Immature natural killer cell (primary cell): ENCODE data around the gene ITGA11. TPM values are rescaled to one million over a fixed set of nuclear protein-coding genes. Genes with fewer than 3 reads are reported as not detected.
A peak's percentile ranks its signal among the peaks of the same experiment; 100 is the strongest.

ENCODE experiments used
- DNase-seq, 3 donors: peaks; one replicate each; pipeline ENCODE4 v3.0.0; 2022; ENCODE audit warnings: mixed read lengths in 1 of 3
- H3K27ac Mint-ChIP-seq, 6 donors: one replicate each; pipeline ENCODE4 v1.8.0; 2020; ENCODE audit warnings: mixed read lengths in 6 of 6, mild to moderate bottlenecking in 5 of 6, inconsistent platforms in 4 of 6, moderate library complexity in 3 of 6
- H3K27me3 Mint-ChIP-seq, 3 donors: one replicate each; pipeline ENCODE4 v1.8.0; 2020 to 2021; ENCODE audit warnings: low read depth in 3 of 3, mild to moderate bottlenecking in 3 of 3, mixed read lengths in 3 of 3, moderate library complexity in 3 of 3, inconsistent platforms in 1 of 3
- H3K36me3 Mint-ChIP-seq, 3 donors: one replicate each; pipeline ENCODE4 v1.8.0; 2020; ENCODE audit warnings: mixed read lengths in 3 of 3, inconsistent platforms in 2 of 3, mild to moderate bottlenecking in 2 of 3
- H3K4me1 Mint-ChIP-seq, 2 donors: one replicate each; pipeline ENCODE4 v1.8.0; 2020; ENCODE audit warnings: inconsistent platforms in 2 of 2, mild to moderate bottlenecking in 2 of 2, mixed read lengths in 2 of 2, moderate library complexity in 1 of 2
- H3K4me3 Mint-ChIP-seq, 5 donors: one replicate each; pipeline ENCODE4 v1.8.0; 2020; ENCODE audit warnings: mild to moderate bottlenecking in 5 of 5, mixed read lengths in 5 of 5, inconsistent platforms in 3 of 5, moderate library complexity in 3 of 5
- H3K9me3 Mint-ChIP-seq, 6 donors: one replicate each; pipeline ENCODE4 v1.8.0; 2020; ENCODE audit warnings: mild to moderate bottlenecking in 6 of 6, mixed read lengths in 6 of 6, inconsistent platforms in 4 of 6, moderate library complexity in 3 of 6
- polyA plus RNA-seq, 3 donors: library from polyadenylated mRNA; unstranded; fragments of 300-500 nt; fragmentation: Illumina TruSeq; gene quantifications; one replicate each; pipeline ENCODE4 v1.2.3, GENCODE V29; 2021

Gene ITGA11
- polyA plus RNA-seq, 3 donors from 2014 or later: not detected

DNA sequence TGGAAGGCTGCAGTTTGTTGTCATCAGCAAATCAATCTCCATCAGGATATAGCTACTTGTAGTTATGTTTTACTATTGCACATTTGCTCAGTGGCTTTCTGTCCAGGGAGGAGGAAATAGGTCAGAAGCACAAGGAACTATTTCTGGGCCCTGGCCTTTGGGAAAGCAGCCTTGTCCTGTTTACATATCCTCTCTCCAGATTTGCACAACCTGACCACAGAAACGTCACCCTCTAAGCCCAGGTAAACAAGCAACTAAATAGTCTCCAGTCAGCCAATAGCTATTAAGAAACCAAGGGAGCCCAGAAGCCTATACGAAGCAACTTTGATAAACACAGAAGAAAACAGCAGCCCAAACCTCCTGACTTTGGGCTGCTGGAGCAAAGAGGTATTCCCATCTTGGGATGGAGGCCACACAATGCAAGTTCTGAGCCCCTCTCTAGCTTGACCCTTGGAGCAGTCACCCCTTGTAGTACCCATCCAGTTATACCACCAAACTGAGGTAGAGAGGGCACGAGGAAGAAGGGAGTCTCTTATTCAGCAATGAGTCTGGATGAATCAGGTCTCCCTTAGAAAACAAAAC lies 156.7 kb downstream of the ITGA11 start:
- no peaks in the 10 kb centered on the region for H3K9me3 Mint-ChIP-seq
- H3K4me1 Mint-ChIP-seq: peaks cover 33 to 37% of the 10 kb centered on the region in 2 donors
- DNase-seq: no peak
- peak overlapping the region in 1 of 6 donors; percentile 3 for H3K27ac Mint-ChIP-seq
- peak overlapping the region in 2 of 5 donors; percentile 5 to 76 for H3K4me3 Mint-ChIP-seq
- H3K27me3 Mint-ChIP-seq: peaks cover 6 to 15% (median 14%) of the 10 kb centered on the region in 3 donors
- H3K36me3 Mint-ChIP-seq: no peaks in the 10 kb centered on the region

GRCh38 chr15:68274201-68274848 lies 157.6 kb downstream of the ITGA11 start:
- Mint-ChIP-seq H3K27ac (no peak overlapping the region), H3K4me3 (no peak overlapping the region), H3K9me3 (no peaks in the 10 kb centered on the region), H3K27me3 (peaks cover 6 to 14% (median 14%) of the 10 kb centered on the region in 3 donors), H3K36me3 (no peaks in the 10 kb centered on the region), H3K4me1 (peaks cover 24 to 28% of the 10 kb centered on the region in 2 donors)
- no peak for DNase-seq

GRCh38 chr15:68272721-68273271 lies 159.2 kb downstream of the ITGA11 start:
- Mint-ChIP-seq H3K27me3 (peaks cover 6 to 17% (median 8%) of the 10 kb centered on the region in 3 donors), H3K4me3 (no peak overlapping the region), H3K4me1 (peaks cover 13 to 18% of the 10 kb centered on the region in 2 donors), H3K27ac (no peak overlapping the region), H3K9me3 (no peaks in the 10 kb centered on the region), H3K36me3 (no peaks in the 10 kb centered on the region)
- no peak for DNase-seq

GRCh38 chr15:68271854-68272471 lies 160.0 kb downstream of the ITGA11 start:
- Mint-ChIP-seq H3K36me3 (no peaks in the 10 kb centered on the region), H3K4me1 (peaks cover 7 to 12% of the 10 kb centered on the region in 2 donors), H3K4me3 (no peak overlapping the region), H3K27ac (no peak overlapping the region), H3K27me3 (peaks cover 3 to 13% (median 3%) of the 10 kb centered on the region in 3 donors), H3K9me3 (no peaks in the 10 kb centered on the region)
- no peak for DNase-seq

- Mint-ChIP-seq H3K4me1 (no peaks in the 10 kb centered on the region), H3K9me3 (no peaks in the 10 kb centered on the region), H3K27me3 (peaks cover 1 to 10% (median 2%) of the 10 kb centered on the region in 3 donors), H3K27ac (no peak overlapping the region), H3K36me3 (no peaks in the 10 kb centered on the region), H3K4me3 (no peak overlapping the region)
- DNase-seq: no peak
Observed at GRCh38 chr15:68268405-68268804, 163.6 kb downstream of the ITGA11 start.

DNA sequence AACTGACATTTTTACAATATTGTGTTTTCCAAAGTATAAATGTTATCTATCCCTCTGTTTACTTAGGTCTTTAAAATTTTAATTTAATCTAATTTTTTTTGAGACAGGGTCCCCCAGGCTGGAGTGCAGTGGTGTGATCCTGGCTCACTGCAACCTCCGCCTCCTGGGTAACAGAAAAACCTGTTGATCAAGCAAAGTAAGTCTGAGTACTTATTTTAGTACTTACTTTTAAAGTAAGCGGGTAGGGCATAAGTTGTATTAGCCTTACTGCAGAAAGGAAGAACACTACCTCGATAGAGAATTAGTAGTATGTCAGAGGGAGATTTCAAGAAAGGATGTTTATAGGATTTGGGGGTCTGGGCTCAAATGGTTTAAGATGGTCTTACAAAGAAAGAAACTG lies 166.3 kb downstream of the ITGA11 start:
- Mint-ChIP-seq H3K27ac (no peak overlapping the region), H3K4me3 (no peak overlapping the region), H3K36me3 (no peaks in the 10 kb centered on the region), H3K4me1 (no peaks in the 10 kb centered on the region), H3K9me3 (no peaks in the 10 kb centered on the region), H3K27me3 (peaks cover 0 to 11% (median 1%) of the 10 kb centered on the region in 3 donors)
- no peak for DNase-seq

- Mint-ChIP-seq H3K4me1 (no peaks in the 10 kb centered on the region), H3K27me3 (peaks cover 0 to 11% (median 3%) of the 10 kb centered on the region in 3 donors), H3K4me3 (no peak overlapping the region), H3K36me3 (no peaks in the 10 kb centered on the region), H3K9me3 (no peaks in the 10 kb centered on the region), H3K27ac (no peak overlapping the region)
- no peak for DNase-seq
Observed at GRCh38 chr15:68265081-68265480, 166.9 kb downstream of the ITGA11 start.

GRCh38 chr15:68264282-68264681 lies 167.7 kb downstream of the ITGA11 start:
- H3K36me3 Mint-ChIP-seq: no peaks in the 10 kb centered on the region
- H3K27ac Mint-ChIP-seq: no peak overlapping the region
- DNase-seq: no peak
- H3K27me3 Mint-ChIP-seq: peaks cover 0 to 11% (median 3%) of the 10 kb centered on the region in 3 donors
- H3K9me3 Mint-ChIP-seq: no peaks in the 10 kb centered on the region
- H3K4me3 Mint-ChIP-seq: no peak overlapping the region
- H3K4me1 Mint-ChIP-seq: no peaks in the 10 kb centered on the region

- H3K9me3 Mint-ChIP-seq: no peaks in the 10 kb centered on the region
- H3K36me3 Mint-ChIP-seq: no peaks in the 10 kb centered on the region
- H3K27me3 Mint-ChIP-seq: peaks cover 0 to 4% (median 3%) of the 10 kb centered on the region in 3 donors
- no peak for DNase-seq
- H3K27ac Mint-ChIP-seq: no peak overlapping the region
- no peak overlapping the region for H3K4me3 Mint-ChIP-seq
- H3K4me1 Mint-ChIP-seq: no peaks in the 10 kb centered on the region
Observed at GRCh38 chr15:68262514-68263356, 169.2 kb downstream of the ITGA11 start.

GRCh38 chr15:68261980-68262379 lies 170.0 kb downstream of the ITGA11 start:
- H3K27me3 Mint-ChIP-seq: peaks cover 0 to 4% (median 3%) of the 10 kb centered on the region in 3 donors
- no peak overlapping the region for H3K4me3 Mint-ChIP-seq
- H3K36me3 Mint-ChIP-seq: no peaks in the 10 kb centered on the region
- H3K4me1 Mint-ChIP-seq: peaks cover 0 to 5% of the 10 kb centered on the region in 2 donors
- H3K9me3 Mint-ChIP-seq: no peaks in the 10 kb centered on the region
- DNase-seq: no peak
- no peak overlapping the region for H3K27ac Mint-ChIP-seq

GRCh38 chr15:68261241-68261640 lies 170.7 kb downstream of the ITGA11 start:
- Mint-ChIP-seq H3K4me1 (peaks cover 0 to 7% of the 10 kb centered on the region in 2 donors), H3K27me3 (peaks cover 0 to 5% (median 3%) of the 10 kb centered on the region in 3 donors), H3K36me3 (no peaks in the 10 kb centered on the region), H3K9me3 (no peaks in the 10 kb centered on the region), H3K4me3 (no peak overlapping the region), H3K27ac (no peak overlapping the region)
- DNase-seq: no peak

- no peaks in the 10 kb centered on the region for H3K36me3 Mint-ChIP-seq
- DNase-seq: no peak
- no peak overlapping the region for H3K4me3 Mint-ChIP-seq
- peaks cover 0 to 14% (median 3%) of the 10 kb centered on the region in 3 donors for H3K27me3 Mint-ChIP-seq
- H3K27ac Mint-ChIP-seq: no peak overlapping the region
- no peaks in the 10 kb centered on the region for H3K9me3 Mint-ChIP-seq
- peaks cover 0 to 7% of the 10 kb centered on the region in 2 donors for H3K4me1 Mint-ChIP-seq
Observed at GRCh38 chr15:68259883-68260282, 172.1 kb downstream of the ITGA11 start.

DNA sequence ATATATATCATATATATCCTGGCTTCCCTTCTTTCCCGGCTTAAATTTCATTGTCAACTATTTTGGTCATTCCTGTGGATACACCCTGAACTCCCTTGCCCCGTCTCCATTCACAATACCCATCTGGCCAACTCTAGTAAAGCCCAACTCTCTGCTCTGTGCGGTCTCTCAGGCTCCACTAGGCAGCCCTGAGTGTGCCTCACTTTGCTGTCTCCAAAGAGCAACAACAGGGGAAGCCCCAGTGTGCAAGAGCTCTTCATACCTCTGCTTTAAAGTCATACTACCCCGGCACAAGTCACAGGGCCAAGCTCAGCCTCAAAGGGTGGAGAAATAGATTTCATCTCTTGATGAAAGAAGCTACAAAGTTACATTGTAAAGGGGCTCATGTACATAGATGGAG lies 173.3 kb downstream of the ITGA11 start:
- no peak for DNase-seq

More for the DNA sequence above, 173.3 kb downstream of the ITGA11 start:
- Mint-ChIP-seq H3K9me3 (peaks cover 0 to 1% (median 0%) of the 10 kb centered on the region in 6 donors), H3K4me3 (no peak overlapping the region), H3K4me1 (peaks cover 0 to 7% of the 10 kb centered on the region in 2 donors), H3K27ac (no peak overlapping the region), H3K27me3 (peaks cover 3 to 14% (median 3%) of the 10 kb centered on the region in 3 donors), H3K36me3 (no peaks in the 10 kb centered on the region)
